RWPE2 (cell line): ENCODE data around the gene LSMEM2.
"Not testable (repeated sequence)": the region's sequence is repeated elsewhere in the genome, so short reads cannot be mapped to it uniquely, and the experiment has no call there.

Experiments used
- ATAC-seq: fragments of 200-7000 bp; cut with Tn5 transposase; 3 replicates; pipeline ENCODE4 v1.9.1; 2021; ENCODE audit warnings: low read depth
- DNase-seq: peaks from one replicate; pipeline ENCODE4 v3.0.0-alpha.2; 2020; ENCODE audit warnings: low spot score
- H3K27ac ChIP-seq: fragments of 450-650 bp; 2 replicates; pipeline ENCODE4 v1.5.1; 2017; ENCODE audit warnings: mild to moderate bottlenecking; ENCODE audit not compliant: poor library complexity, severe bottlenecking
- H3K27me3 ChIP-seq: fragments of 250-450 bp; sonication (Bioruptor Pico); 2 replicates; pipeline ENCODE4 v1.5.1; 2021; ENCODE audit warnings: mild to moderate bottlenecking, moderate library complexity; ENCODE audit not compliant: insufficient read depth, poor library complexity, severe bottlenecking
- H3K36me3 ChIP-seq: fragments of 250-450 bp; sonication (Bioruptor Pico); 2 replicates; pipeline ENCODE4 v1.5.1; 2020; ENCODE audit warnings: low read depth, mild to moderate bottlenecking, moderate library complexity
- H3K4me1 ChIP-seq: fragments of 250-450 bp; sonication (Bioruptor Pico); 2 replicates; pipeline ENCODE4 v1.5.1; 2021; ENCODE audit warnings: mild to moderate bottlenecking, moderate library complexity; ENCODE audit not compliant: insufficient read depth, poor library complexity, severe bottlenecking
- H3K4me3 ChIP-seq: fragments of 250-450 bp; sonication (Bioruptor Pico); 2 replicates; pipeline ENCODE4 v1.5.1; 2021; ENCODE audit warnings: mild to moderate bottlenecking, moderate library complexity; ENCODE audit not compliant: severe bottlenecking
- H3K9me3 ChIP-seq: fragments of 250-450 bp; sonication (Bioruptor Pico); 2 replicates; pipeline ENCODE4 v1.5.1; 2021; ENCODE audit warnings: mild to moderate bottlenecking, moderate library complexity; ENCODE audit not compliant: severe bottlenecking
- TF ChIP-seq, protein P1 (sequence below): fragments of 450-650 bp; IDR thresholded peaks from one replicate; pipeline ENCODE4 v1.5.1; 2017; ENCODE audit warnings: mild to moderate bottlenecking, moderate library complexity; ENCODE audit not compliant: poor library complexity, severe bottlenecking

The LSMEM2 gene

DNA sequence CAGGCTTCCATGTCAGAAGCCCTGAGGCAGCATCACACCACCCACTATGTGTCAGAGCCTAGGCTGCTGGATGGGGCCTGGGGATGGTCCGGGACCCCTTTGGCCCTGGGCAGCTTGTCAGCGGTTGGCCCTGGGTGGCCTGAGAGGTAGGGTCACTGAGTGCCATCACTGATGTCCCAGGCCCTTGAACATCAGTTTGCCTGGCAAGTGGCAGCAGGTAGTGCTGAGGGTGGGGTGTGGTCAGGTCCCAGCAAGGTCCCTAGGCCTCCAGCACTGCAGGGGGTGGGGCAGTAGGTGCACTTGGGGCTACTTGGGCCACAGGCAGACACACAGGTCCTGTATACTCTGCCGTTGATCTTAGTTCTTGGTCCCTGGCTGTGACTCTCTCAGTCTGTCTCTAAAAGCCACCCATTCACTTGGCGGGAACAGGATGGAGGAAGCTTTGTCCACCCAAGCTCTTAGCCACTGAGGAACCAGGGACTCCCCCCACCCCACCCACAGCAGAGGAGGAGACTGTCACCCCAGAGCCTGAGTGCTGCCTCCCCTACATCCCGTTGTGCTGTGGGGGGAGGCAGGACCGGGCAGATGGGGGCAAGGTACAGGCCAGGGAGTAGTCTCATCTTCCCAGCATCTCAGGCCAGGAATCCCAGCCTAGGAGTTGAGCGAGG is 37.0 kb upstream of the LSMEM2 start:
- DNase-seq, result no peak
- Histone ChIP-seq H3K4me1 (peaks cover 8% of the 10 kb centered on the region), H3K27me3 (no peaks in the 10 kb centered on the region), H3K4me3 (no peak overlapping the region), H3K27ac (peak overlapping the region; percentile 93), H3K9me3 (no peaks in the 10 kb centered on the region), H3K36me3 (peaks cover 26% of the 10 kb centered on the region)
- ATAC-seq, result no peak
- TF ChIP-seq, protein P1, sequence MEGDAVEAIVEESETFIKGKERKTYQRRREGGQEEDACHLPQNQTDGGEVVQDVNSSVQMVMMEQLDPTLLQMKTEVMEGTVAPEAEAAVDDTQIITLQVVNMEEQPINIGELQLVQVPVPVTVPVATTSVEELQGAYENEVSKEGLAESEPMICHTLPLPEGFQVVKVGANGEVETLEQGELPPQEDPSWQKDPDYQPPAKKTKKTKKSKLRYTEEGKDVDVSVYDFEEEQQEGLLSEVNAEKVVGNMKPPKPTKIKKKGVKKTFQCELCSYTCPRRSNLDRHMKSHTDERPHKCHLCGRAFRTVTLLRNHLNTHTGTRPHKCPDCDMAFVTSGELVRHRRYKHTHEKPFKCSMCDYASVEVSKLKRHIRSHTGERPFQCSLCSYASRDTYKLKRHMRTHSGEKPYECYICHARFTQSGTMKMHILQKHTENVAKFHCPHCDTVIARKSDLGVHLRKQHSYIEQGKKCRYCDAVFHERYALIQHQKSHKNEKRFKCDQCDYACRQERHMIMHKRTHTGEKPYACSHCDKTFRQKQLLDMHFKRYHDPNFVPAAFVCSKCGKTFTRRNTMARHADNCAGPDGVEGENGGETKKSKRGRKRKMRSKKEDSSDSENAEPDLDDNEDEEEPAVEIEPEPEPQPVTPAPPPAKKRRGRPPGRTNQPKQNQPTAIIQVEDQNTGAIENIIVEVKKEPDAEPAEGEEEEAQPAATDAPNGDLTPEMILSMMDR, result no peak

DNA sequence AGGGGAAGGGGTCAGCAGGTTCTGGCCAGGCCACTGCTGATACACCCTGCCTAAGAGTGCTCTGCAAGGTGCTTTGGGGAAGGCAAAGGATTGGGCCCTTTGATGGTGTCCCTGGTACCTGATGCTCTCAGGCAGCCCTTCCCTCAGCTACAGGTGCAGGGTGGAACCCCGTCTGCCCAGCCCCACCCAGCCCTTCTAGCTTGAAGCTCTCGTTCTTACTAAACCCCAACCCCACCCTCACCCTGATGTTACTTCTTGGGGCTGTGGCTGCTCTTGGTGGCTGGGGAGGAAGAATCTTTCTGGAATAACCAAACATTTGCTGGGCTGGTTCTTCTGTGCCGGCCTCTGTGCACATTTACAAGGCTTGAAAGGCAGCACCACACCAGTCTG is 36.5 kb upstream of the LSMEM2 start:
- peaks cover 31% of the 10 kb centered on the region for H3K36me3 ChIP-seq
- H3K4me3 ChIP-seq, result no peak overlapping the region
- no peaks in the 10 kb centered on the region for H3K27me3 ChIP-seq
- H3K27ac ChIP-seq, result peak overlapping the region; percentile 93
- no peak for ATAC-seq
- peaks cover 13% of the 10 kb centered on the region for H3K4me1 ChIP-seq
- TF ChIP-seq, protein P1, result no peak
- DNase-seq, result no peak
- no peaks in the 10 kb centered on the region for H3K9me3 ChIP-seq

DNA sequence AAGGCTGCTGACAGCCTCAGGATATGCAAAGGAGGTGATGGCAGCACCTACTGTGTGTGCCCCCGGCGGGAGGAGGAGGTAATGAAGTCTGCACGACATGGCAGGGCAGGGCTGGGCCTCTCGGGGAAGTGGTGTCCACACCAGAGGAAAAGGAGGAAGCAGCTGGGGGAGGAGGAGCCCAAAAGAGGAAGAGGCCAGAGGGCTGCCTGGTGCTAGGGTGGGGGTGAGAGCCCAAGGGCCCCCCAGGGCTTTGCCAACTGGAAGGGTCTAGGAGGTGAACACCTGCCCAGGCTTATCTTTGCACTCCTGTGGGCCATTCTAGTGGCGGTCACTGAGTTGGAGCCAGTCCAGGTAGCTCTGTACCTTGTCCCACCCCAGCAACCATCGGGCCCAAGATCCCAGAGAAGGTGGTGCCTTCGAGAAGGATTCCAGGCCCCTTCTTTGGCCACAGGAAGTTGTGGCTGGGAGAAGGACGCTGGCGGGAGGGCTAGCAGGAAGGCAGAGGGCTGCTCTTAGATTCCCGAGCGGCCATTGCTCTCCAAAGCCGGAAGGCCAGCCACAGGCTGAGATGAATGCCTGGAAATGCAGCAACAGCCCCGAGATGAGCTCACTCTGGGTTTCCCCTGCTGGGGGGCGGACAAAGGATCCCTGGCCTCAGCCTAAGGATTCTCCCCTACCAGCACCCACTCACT is 35.9 kb upstream of the LSMEM2 start:
- H3K9me3 ChIP-seq, result no peaks in the 10 kb centered on the region
- H3K4me1 ChIP-seq, result peaks cover 18% of the 10 kb centered on the region
- ATAC-seq, result no peak
- TF ChIP-seq, protein P1, result no peak
- H3K27ac ChIP-seq, result peak overlapping the region; percentile 93
- H3K36me3 ChIP-seq, result peaks cover 37% of the 10 kb centered on the region
- DNase-seq, result no peak
- no peak overlapping the region for H3K4me3 ChIP-seq
- H3K27me3 ChIP-seq, result no peaks in the 10 kb centered on the region

DNA sequence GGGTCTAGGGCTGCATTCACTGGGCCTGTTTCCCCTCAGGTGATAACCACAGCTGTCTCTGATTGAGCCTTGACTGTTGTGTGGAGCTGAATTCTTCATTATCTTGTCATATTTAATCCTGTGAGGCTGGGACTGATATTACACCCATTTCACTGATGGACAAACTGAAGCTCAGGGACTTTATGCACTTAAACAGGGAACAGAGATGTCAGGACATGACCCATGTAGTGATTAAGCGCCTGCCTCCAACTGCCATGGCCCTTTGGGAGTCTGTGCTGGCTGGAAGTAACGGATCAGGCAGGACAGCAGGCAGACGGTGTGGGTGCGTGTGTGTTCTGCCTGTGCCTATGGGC is 35.4 kb upstream of the LSMEM2 start:
- Histone ChIP-seq H3K4me1 (peaks cover 23% of the 10 kb centered on the region), H3K4me3 (no peak overlapping the region)

DNA sequence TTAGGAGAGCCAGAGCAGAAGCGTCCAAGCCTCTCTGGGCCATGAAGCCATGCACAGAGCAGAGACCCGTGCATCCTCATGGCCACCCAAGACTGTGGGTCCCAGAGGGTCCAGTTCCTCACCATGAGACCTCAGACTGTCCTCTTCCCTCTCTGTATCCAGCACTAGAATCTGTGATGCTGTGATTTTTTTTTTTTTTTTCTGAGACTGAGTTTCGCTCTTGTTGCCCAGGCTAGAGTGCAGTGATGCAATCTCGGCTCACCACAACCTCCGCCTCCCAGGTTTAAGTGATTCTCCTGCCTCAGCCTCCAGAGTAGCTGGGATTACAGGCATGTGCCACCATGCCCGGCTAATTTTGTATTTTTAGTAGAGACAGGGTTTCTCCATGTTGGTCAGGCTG is 34.1 kb upstream of the LSMEM2 start:
- peak overlapping the region; percentile 93 for H3K27ac ChIP-seq
- not testable (repeated sequence) for H3K27me3 ChIP-seq, H3K4me3 ChIP-seq, ATAC-seq, H3K9me3 ChIP-seq, DNase-seq
- H3K4me1 ChIP-seq, result peaks cover 31% of the 10 kb centered on the region
- peaks cover 27% of the 10 kb centered on the region for H3K36me3 ChIP-seq

More for the DNA sequence above, 35.4 kb upstream of the LSMEM2 start:
- Histone ChIP-seq H3K27me3 (no peaks in the 10 kb centered on the region), H3K9me3 (no peaks in the 10 kb centered on the region), H3K36me3 (peaks cover 37% of the 10 kb centered on the region), H3K27ac (peak overlapping the region; percentile 93)
- DNase-seq (no peak), ATAC-seq (no peak)
- TF ChIP-seq, protein P1, result no peak
